Fibroblast of villous mesenchyme (primary cell): ENCODE measurements around the gene ASCC3. TPM values are rescaled to one million over a fixed set of nuclear protein-coding genes. Genes with fewer than 3 reads are reported as not detected.
A peak's percentile ranks its signal among the peaks of the same experiment; 100 is the strongest.
"Not testable (repeated sequence)": the region's sequence is repeated elsewhere in the genome, so short reads cannot be mapped to it uniquely, and the experiment has no call there.

Experiments
- DNase-seq: peaks from one replicate; pipeline ENCODE4 v3.0.0-alpha.2; 2010; ENCODE audit warnings: low read depth
- H3K4me3 ChIP-seq: 2 replicates; pipeline ENCODE4 v1.5.1; 2011; ENCODE audit warnings: low read depth, mild to moderate bottlenecking, low read length
- total RNA-seq: library from RNA; depleted of rRNA; stranded (reverse); fragments of >200 nt; gene quantifications from 2 replicates; pipeline ENCODE4 v1.2.3, GENCODE V29; 2012
- TF ChIP-seq, protein P1 (sequence below): IDR thresholded peaks from 2 replicates; pipeline ENCODE4 v1.5.1; 2012; ENCODE audit warnings: low read depth, mild to moderate bottlenecking, low read length; ENCODE audit not compliant: insufficient read depth

ASCC3 gene
- total RNA-seq, 1 donor = 165 TPM

DNA sequence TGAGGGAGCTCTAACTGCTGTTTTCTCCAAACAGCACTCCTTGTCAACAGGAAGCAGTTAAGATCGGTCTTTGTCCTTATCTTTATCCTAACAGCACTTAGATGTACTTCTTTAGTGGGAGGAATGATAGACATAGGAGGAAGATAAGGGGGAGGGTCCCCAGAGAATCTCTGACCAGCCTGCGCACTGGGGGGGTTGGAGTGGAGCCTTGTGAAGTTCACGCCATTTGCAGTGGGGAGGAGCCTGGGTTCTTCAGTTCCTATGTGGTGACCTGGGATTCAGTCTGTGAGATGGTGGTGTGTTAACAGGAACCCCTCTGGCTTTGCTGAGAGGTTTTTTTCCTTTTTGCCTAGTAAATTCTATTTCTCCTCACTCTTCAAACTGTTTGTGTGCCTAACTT, 18.1 kb upstream of the ASCC3 start:
- TF ChIP-seq, protein P1, sequence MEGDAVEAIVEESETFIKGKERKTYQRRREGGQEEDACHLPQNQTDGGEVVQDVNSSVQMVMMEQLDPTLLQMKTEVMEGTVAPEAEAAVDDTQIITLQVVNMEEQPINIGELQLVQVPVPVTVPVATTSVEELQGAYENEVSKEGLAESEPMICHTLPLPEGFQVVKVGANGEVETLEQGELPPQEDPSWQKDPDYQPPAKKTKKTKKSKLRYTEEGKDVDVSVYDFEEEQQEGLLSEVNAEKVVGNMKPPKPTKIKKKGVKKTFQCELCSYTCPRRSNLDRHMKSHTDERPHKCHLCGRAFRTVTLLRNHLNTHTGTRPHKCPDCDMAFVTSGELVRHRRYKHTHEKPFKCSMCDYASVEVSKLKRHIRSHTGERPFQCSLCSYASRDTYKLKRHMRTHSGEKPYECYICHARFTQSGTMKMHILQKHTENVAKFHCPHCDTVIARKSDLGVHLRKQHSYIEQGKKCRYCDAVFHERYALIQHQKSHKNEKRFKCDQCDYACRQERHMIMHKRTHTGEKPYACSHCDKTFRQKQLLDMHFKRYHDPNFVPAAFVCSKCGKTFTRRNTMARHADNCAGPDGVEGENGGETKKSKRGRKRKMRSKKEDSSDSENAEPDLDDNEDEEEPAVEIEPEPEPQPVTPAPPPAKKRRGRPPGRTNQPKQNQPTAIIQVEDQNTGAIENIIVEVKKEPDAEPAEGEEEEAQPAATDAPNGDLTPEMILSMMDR = no peak
- no peak for DNase-seq
- H3K4me3 ChIP-seq = no peak overlapping the region

DNA sequence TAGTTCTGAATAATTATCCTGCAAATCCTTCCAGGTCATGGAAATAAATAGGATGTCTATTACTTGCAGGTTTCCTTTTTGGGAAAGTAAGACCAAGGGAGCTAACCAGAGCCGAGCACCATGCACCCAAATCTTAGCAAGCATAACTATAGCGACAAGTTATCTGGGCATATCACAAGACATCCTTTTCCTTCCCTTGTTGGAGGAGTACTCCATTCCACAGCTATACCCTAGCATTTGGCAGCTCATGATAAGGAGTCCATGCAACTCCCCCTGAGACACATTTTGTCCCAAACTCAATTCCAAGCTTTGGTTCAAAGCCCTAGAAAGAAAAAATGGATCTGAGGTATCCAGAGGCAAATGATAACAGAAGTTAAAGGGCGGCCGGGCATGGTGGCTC, 16.5 kb upstream of the ASCC3 start:
- no peak overlapping the region for H3K4me3 ChIP-seq
- TF ChIP-seq, protein P1 = no peak
- DNase-seq = no peak

- no peak for DNase-seq
- TF ChIP-seq, protein P1 = no peak
- no peak overlapping the region for H3K4me3 ChIP-seq
Measured at GRCh38 chr6:100893743-100894142, 12.6 kb upstream of the ASCC3 start.

DNA sequence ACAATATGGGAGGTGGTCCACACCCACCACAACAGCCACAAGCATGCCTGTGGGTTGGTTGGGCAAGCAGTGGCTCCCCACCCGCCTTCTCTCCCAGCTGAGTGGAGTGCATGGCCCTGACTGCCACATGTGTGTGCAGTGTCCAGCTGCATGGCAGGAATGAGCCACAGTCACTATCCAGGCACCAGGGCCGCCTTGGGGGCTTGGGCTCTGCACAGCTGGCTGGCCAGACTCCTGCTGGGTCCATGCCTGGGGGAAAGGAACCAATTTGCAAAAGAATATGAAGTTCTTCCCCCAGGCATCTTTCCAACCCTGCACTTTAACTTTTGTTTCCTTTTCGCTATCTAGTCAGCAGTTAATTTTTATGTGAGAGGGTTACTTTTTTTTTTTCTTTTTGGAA, 11.6 kb upstream of the ASCC3 start:
- no peak for DNase-seq
- no peak overlapping the region for H3K4me3 ChIP-seq
- TF ChIP-seq, protein P1 = no peak

- H3K4me3 ChIP-seq = no peak overlapping the region
- no peak for DNase-seq
- TF ChIP-seq, protein P1 = no peak
Measured at GRCh38 chr6:100892116-100892515, 11.0 kb upstream of the ASCC3 start.

GRCh38 chr6:100891079-100891478, 9.9 kb upstream of the ASCC3 start:
- peak; percentile 68 for DNase-seq
- TF ChIP-seq, protein P1 = no peak
- no peak overlapping the region for H3K4me3 ChIP-seq

- H3K4me3 ChIP-seq, DNase-seq: not testable (repeated sequence)
Measured at GRCh38 chr6:100890646-100891045, 9.5 kb upstream of the ASCC3 start.

DNA sequence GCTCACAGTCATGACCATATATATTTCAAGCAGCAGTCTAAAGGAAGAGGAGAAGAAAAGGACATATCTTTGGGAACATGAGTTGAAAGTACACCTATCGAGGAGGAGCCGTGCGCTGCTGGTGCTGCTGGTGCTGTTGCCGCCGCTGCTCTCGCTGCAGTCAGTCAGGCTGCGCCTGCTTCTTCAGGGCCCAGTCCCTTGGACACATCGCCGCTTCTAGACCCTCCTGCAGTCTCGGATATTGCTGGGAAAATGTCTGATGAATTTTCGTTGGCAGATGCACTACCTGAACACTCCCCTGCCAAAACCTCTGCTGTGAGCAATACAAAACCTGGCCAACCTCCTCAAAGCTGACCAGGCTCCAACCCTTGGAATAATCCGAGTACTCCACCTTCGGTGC, 8.2 kb upstream of the ASCC3 start:
- DNase-seq = no peak
- no peak overlapping the region for H3K4me3 ChIP-seq
- TF ChIP-seq, protein P1 = no peak
